ENCODE results near the gene ZCCHC10.
"Not testable (repeated sequence)": the region's sequence is repeated elsewhere in the genome, so short reads cannot be mapped to it uniquely, and the experiment has no call there.

Gene ZCCHC10
- total RNA-seq, result 15.6 reads per million, percentile 41 among the genes with 10 or more reads in this experiment

- peak; percentile 85 for DNase-seq
Observed at GRCh38 chr5:133025804-133026663, at the start of gene ZCCHC10. Gene ZCCHC10, minus strand, starts transcription at chr5:133026549. Its CDS starts 12 bp downstream, at chr5:133026537.

DNA sequence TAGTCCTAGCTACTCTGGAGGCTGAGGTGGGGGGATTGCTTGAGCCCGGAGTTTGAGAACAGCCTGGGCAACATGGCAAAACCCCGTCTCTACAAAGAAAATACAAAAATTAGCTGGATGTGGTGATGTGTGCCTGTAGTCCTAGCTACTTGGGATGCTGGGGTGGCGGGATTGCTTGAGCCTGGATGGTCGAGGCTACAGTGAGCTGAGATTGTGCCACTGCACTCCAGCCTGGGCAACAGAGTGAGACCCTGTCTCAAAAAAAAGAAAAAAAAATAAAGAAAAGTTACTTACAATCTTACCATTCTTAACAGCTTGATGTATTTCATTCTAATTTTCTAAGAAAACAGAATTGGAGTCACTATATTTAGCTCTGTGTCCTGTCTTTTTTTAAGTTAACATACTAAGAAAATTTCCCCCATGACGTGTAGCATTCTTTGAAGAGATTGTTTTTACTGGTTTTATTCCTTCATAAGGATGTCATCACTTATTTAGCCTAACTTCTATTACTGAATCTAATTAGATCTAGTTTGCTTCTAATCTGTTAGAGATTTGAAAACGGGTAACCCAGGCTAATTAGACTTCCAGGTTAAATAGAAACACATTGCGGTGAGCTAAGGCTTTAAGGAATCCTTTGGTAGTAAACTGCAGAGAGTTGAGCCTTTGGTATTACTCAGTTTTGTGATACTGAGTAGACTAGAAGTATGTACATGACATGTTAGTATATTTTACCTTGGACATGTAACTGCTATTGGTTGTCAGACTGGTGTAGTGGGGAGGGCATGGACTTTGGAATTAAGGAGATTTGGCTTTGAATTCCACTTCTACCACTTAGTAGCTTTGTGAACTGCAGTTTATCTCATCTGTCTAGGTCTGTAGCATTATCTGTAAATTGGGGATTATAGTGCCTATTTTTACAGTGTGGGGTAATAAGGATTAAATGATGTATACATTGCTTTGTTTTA lies 49.5 kb upstream of the ZCCHC10 start:
- no peak for DNase-seq

GRCh38 chr5:133072021-133072420 lies 45.7 kb upstream of the ZCCHC10 start:
- DNase-seq, result no peak

GRCh38 chr5:133066045-133066444 lies 39.7 kb upstream of the ZCCHC10 start:
- no peak for DNase-seq

DNA sequence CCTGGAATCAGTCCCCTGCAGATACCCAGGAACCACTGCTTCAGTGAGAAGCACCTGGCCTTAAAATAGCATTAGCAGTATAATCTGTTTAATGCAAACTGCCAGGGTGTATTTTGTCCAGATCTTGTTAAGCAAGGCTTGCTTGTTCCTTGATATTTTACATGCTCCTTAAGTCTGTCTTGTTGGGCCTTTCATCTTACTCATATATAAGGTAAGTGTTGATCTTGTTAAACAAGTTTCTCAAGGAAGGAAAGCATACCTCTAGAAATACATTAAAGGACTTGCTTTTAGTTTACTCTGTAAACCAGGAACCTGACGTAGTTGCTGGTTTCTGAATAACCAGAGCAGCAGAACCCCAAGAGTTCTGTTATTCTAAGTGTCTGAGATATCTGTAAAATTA lies 39.1 kb upstream of the ZCCHC10 start:
- no peak for DNase-seq

DNA sequence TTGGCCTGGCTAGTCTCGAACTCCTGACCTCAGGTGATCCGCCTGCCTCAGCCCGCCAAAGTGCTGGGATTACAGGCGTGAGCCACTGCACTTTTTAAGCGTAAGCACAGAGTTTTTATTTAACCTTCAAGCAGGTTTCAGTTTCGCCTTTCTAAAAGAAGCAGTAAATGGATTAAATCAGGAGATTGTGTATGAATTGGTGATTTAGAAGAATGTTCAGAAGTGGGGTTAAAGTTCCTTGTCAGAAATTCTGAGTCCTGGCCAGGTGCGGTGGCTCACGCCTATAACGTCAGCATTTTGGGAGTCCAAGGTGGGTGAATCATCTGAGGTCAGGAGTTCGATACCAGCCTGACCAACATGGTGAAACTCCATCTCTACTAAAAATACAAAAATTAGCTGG lies 37.6 kb upstream of the ZCCHC10 start:
- DNase-seq, result no peak

- DNase-seq, result no peak
Observed at GRCh38 chr5:133062276-133062675, 35.9 kb upstream of the ZCCHC10 start.

- DNase-seq, result no peak
Observed at GRCh38 chr5:133059621-133060020, 33.3 kb upstream of the ZCCHC10 start.

GRCh38 chr5:133056891-133057290 lies 30.5 kb upstream of the ZCCHC10 start:
- DNase-seq, result no peak

GRCh38 chr5:133054697-133055471 lies 28.5 kb upstream of the ZCCHC10 start:
- no peak for DNase-seq

GRCh38 chr5:133053448-133053847 lies 27.1 kb upstream of the ZCCHC10 start:
- DNase-seq, result no peak

GRCh38 chr5:133052317-133053175 lies 26.2 kb upstream of the ZCCHC10 start:
- peak; percentile 11 for DNase-seq

DNA sequence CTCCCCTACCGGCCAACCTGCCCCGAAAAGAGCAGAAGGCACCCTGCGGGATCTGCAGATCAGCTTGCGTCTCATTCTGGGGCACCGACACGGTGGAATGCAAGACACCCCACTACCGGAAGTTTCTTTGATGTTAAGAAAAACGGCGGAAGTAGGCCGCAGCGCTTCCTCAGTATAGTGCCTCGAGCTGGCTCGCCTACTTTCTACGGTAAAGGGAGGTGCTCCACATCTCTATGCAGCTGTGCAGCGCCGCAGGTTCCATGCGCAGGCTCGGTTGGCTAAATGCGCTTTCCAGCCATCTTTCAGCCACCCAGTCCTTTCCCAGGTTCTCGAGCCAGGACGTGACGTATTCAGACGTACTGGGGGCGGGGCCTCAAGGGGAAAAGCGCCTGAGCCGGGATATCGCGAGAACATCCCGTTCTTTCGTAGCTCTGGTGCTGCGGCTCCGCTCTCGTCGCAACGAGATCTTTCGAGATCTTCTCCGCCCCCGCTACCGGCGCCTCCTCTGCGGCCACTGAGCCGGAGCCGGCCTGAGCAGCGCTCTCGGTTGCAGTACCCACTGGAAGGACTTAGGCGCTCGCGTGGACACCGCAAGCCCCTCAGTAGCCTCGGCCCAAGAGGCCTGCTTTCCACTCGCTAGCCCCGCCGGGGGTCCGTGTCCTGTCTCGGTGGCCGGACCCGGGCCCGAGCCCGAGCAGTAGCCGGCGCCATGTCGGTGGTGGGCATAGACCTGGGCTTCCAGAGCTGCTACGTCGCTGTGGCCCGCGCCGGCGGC lies 25.4 kb upstream of the ZCCHC10 start, which contains the start of gene HSPA4:
HSPA4 (plus strand) TSS at position 472 of the 775 bp plus-strand sequence; CDS start at position 710, 238 bp downstream.
- DNase-seq, result peak; percentile 97

DNA sequence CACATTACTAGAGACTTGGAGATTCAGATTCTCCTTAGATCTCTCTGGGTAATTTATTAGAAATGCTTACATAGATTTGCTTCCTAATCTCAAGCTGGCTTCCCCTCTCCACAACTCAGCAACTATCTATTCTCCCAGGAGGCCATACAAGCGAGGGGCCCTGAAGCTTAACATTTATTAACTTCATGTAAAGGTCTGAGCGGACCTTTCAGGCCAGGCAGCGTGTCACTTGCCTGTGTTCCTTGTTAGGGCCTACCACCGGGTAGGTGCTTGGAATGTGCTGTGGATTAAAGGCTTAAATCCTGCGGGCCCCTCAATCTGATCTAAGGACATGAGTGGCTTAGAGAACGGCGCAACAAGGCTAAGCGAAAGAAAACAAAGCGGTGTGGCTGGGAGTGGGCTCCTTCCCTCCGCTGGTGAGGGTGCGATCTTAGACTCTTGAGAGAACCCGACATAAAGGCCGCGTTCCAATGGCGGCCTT lies 24.8 kb upstream of the ZCCHC10 start:
- no peak for DNase-seq

- DNase-seq, result no peak
Observed at GRCh38 chr5:133050521-133050920, 24.2 kb upstream of the ZCCHC10 start.

DNA sequence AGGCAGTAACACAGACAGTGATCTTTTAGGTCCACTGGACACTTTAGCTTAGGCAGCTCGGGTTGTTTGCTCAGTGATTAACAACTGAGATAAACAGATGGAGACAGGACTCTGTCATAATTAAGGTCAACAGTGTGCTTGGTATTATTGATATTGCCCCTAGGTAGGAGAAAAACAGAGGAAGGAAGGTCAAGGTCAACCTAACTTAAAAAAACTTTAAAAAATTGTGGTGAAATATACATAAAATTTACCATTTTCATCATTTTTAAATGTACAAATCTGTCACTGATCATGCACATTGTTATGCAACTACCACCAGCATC lies 23.3 kb upstream of the ZCCHC10 start:
- DNase-seq, result no peak

DNA sequence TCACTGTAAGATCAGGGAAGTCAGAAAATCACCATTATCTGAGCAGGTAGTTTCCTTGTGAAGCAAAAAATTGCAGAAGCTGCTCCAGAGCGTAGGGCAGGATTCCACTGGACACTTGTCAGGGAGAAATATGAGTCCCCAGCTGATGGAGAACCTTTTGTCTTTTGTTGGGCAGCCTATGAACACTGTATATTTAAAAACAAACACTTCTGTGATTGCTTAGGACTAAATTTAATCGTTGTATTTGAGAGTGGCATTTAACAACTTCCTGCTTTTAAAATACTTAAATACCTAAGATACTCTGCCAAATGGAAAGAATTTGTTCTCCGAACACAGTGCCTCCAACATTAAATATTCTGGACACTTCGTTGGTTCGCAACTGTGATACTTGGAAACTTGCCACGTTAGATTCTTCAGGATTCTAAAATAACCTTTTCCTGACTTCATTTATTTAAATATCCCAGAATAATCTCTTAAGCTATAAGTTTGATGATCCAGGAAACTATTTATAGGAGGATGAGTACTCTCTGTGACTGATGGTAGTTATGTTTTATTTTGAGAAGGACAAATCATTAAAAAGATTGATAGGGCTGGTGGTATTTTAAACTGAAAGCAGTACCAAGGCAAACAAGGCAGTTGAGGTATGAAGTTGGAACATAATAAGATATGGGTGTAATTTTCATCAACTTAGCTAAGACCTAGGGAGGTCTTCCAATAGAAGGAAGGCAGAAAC lies 22.8 kb upstream of the ZCCHC10 start:
- DNase-seq, result no peak

GRCh38 chr5:133047404-133047803 lies 21.1 kb upstream of the ZCCHC10 start:
- DNase-seq, result no peak

DNA sequence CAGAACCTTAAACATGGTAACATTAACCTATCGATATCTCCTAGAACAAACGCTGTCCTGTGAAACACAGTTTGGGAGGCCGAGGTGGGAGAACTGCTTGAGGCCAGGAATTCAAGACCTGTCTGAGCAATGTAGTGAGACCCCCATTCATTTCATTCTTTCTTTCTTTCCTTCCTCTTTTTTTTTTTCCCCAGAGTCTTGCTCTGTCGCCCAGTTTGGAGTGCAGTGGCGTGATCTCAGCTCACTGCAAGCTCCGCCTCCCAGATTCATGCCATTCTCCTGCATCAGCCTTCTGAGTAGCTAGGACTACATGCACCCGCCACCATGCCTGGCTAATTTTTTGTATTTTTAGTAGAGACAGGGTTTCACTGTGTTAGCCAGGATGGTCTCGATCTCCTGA lies 20.2 kb upstream of the ZCCHC10 start:
- DNase-seq, result not testable (repeated sequence)

- DNase-seq, result no peak
Observed at GRCh38 chr5:133041910-133042309, 15.6 kb upstream of the ZCCHC10 start.

Measured in effector CD4-positive, alpha-beta T cell (primary cell).